Stimulated activated CD8-positive, alpha-beta memory T cell treated with anti-CD3 and anti-CD28 coated beads, Interleukin-15, amount 100 ng/mL, for 1 hour (primary cell): Measurements from ENCODE around the gene USP6NL.

Experiments
- DNase-seq: peaks from one replicate; pipeline ENCODE4 v3.0.0-alpha.2; 2020; ENCODE audit warnings: low read depth

Gene USP6NL

DNA sequence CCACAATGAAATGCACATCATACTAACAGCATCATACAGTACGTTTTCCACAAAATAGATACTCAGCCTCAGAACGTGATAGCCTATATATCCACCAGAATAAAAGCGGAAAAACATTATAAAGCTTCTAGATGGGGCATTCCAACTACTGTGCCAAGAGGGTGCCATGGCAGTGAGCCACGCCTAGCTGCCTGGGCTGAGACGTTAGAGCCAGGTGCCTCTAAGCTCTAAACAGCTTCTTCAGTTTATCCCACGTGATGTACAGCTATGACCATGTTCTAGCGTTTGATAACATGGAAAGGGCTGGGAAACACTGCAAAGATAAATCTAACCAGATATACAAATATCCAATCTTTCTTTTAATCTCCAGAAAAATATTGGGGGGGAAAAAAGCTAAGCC lies 17.8 kb downstream of the USP6NL start:
- DNase-seq, result no peak

GRCh38 chr10:11589738-11590137 lies 21.7 kb downstream of the USP6NL start:
- no peak for DNase-seq

GRCh38 chr10:11588873-11589574 lies 22.4 kb downstream of the USP6NL start:
- no peak for DNase-seq

- no peak for DNase-seq
Measured at GRCh38 chr10:11587722-11588259, 23.7 kb downstream of the USP6NL start.

- no peak for DNase-seq
Measured at GRCh38 chr10:11586170-11586569, 25.3 kb downstream of the USP6NL start.

GRCh38 chr10:11581213-11581612 lies 30.2 kb downstream of the USP6NL start:
- DNase-seq, result no peak

DNA sequence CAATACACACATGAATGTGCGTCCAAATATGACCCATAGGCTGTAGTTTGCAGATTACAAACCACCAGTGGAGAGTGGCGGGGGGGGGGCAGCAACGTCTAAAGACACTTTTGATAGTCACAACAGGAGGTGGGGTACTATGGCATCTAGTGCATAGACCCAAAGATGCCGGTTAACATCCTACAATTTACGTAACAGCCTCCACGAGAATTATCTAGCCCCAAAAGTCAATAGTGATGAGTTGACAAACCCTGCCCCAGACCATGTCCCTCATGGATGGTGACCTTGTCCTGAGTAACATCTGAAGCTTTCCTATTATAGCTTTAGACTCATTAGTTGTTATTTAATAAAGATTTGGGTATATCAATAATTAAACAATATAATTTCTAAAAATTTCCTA lies 31.6 kb downstream of the USP6NL start:
- no peak for DNase-seq

GRCh38 chr10:11578802-11579255 lies 32.6 kb downstream of the USP6NL start:
- DNase-seq, result no peak

GRCh38 chr10:11576092-11576809 lies 35.2 kb downstream of the USP6NL start:
- DNase-seq, result no peak

DNA sequence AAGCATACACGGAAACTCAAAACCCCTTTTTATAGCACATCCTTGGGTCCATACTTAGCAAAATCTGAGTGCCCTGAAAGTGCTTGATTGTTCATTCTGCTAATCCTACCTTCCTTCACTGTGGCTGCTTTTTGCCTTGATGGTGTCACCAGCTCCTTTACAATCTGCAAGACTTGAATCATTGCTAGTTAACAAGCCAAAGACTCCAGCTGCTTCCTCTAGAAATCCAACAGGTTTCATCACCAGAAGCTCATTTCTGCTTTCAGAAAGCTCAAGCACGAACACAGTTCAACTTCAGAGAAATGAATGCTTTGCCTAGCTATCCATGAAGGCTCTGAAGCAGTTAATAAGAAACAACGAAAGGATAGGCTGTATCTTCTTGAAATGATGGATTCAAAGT lies 38.0 kb downstream of the USP6NL start:
- no peak for DNase-seq

DNA sequence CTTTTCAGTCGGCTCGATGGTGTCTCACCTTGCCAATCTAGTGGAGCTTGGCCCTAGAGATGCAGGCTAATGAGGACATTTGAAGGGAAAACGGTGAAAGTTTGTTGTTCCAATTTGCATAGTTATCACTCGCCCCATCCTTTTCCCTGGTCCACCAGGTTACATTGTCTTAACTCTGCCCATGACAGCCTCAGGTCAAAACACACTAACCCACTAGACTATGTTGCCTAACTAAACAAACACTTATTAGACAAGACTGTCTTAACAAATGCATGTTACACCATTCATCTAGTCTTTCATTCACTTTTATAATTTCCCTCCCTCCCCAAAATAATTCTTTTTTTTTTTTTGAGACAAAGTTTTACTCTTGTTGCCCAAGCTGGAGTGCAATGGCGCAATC lies 40.7 kb downstream of the USP6NL start:
- no peak for DNase-seq

GRCh38 chr10:11569471-11569870 lies 42.0 kb downstream of the USP6NL start:
- no peak for DNase-seq

DNA sequence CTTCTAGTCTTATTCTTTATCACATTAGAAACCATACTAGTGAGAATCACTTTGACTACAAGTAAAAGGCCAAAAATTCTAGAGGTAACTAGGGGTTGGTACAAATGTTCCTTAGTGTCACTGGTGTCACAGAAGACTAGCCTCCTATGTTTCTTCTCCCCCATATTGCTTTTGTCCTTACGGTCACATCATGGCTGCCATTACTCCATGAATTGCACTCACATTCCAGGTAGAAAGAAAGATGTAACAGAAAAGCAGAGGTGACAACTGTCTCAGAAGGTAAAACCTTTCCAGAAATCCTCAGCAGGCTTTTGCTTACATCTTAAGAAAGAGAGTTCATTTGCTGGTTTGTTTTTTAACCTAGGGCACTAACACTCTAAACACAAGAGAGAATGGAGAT lies 42.9 kb downstream of the USP6NL start:
- no peak for DNase-seq

DNA sequence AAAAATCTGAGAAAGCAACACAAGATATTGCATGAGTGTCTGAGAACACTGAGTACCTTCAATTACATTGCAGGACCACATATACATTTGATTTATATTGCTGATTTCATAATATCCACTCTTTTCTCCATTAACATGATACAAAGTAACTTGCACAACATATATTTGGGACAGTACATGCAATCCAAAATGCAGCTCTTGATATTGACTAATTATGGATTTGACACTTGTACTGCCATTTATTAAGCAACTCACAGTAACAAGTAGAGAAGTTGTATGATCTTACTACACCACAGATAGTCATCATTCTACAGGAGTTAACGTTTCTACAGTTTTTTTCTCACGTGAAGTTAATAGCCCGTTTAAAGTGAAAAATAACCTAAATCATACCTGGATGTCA lies 46.7 kb downstream of the USP6NL start:
- DNase-seq, result no peak

GRCh38 chr10:11563936-11564335 lies 47.5 kb downstream of the USP6NL start:
- DNase-seq, result no peak

- DNase-seq, result no peak
Measured at GRCh38 chr10:11562888-11563287, 48.6 kb downstream of the USP6NL start.

GRCh38 chr10:11560076-11560709 lies 51.3 kb downstream of the USP6NL start:
- no peak for DNase-seq

DNA sequence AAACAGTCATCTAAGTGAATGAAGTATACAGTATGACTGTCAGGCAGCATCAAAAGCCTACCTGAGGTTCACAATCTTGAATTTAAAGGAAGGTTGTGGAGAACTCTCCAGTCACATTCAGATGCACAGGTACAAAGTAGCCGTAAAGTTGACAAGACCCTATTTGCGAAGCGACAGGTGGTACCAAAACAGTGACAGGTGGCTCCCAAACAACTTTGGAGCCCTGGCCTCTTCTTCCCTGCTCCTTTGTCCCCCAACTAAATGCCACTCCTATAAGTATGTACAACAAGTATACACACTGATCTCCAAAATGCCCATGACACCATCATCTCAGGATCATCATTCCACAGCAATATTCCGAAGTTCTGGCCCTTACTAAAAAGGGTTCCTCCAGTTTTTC lies 53.5 kb downstream of the USP6NL start:
- no peak for DNase-seq

GRCh38 chr10:11557513-11557912 lies 53.9 kb downstream of the USP6NL start:
- DNase-seq, result no peak

DNA sequence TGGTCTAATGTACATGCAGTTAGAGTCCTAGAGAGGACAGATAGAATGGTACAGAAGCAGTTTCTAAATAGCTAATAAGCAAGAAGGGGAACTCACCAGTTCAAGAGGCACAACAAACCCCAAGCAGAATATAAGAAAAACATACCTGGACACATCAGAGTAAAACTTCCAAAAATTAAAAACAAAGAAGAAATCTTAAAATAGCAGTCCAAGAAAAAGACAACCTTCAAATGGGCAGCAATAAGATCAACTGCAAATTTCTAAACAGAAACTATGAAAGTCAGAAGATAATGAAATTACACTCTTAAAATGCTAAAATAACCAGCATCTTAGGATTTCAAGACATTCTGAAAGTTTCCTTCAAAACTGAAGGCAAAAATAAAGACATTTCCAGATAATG lies 55.9 kb downstream of the USP6NL start:
- no peak for DNase-seq

DNA sequence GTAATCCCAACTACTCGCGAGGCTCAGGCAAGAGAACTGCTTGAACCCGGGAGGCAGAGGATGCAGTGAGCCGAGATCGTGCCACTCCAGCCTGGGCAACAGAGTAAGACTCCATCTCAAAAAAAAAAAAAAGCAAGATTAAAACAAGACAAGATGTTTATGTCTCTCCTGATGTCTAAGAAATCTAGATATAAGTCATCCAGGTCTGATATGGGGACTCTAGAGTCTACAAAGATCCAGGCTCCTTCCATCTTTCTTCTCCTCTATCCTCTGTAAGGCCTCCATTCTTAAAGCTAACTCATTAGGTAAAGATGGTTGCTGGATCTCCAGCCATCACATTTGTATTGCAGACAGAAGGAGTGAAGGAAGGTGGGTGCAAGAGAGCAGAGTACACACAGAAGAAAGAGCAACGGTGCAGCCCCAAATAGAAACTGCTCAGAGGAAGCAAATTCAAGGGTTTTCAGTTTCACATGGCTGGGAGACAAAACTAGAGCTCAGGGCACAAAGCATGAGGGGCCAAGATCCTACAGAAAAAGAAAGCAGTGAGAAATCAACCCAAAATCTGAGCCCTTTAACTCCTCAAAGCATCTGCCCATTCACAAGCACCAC lies 57.6 kb downstream of the USP6NL start:
- no peak for DNase-seq

- DNase-seq, result no peak
Measured at GRCh38 chr10:11551916-11552602, 59.4 kb downstream of the USP6NL start.
